ENCODE measurements around the gene ADAT3.

The ADAT3 gene

GRCh38 chr19:1857648-1858326, 47.4 kb upstream of the ADAT3 start:
- Histone ChIP-seq H3K4me3 (IDR thresholded peaks at IDR 0.05; ENCODE audit: insufficient read depth, low read depth, low read length) (no peak overlapping the region), H3K27me3 (ENCODE audit: insufficient read depth, low read depth) (no peaks in the 10 kb centered on the region), H3K79me2 (ENCODE audit: insufficient read depth, low read depth) (peaks cover 66% of the 10 kb centered on the region), H3K4me2 (no peak overlapping the region), H3K9ac (no peak overlapping the region), H4K20me1 (ENCODE audit: insufficient read depth) (no peaks in the 10 kb centered on the region), H3K4me1 (ENCODE audit: low read depth, poor library complexity, severe bottlenecking) (peaks cover 36% of the 10 kb centered on the region), H3K36me3 (ENCODE audit: insufficient read depth) (no peaks in the 10 kb centered on the region), H3K27ac (no peak overlapping the region), H2AFZ (ENCODE audit: low read depth) (no peak overlapping the region)
- TF ChIP-seq CTCF (conservative IDR thresholded peaks at IDR 0.05; ENCODE audit: low read depth, low read length): no peak

GRCh38 chr19:1858412-1859081, 46.7 kb upstream of the ADAT3 start:
- Histone ChIP-seq H3K4me1 (ENCODE audit: low read depth, poor library complexity, severe bottlenecking) (peaks cover 28% of the 10 kb centered on the region), H3K79me2 (ENCODE audit: insufficient read depth, low read depth) (peaks cover 66% of the 10 kb centered on the region), H3K27me3 (ENCODE audit: insufficient read depth, low read depth) (no peaks in the 10 kb centered on the region), H3K4me3 (IDR thresholded peaks at IDR 0.05; ENCODE audit: insufficient read depth, low read depth, low read length) (no peak overlapping the region), H3K27ac (no peak overlapping the region), H3K9ac (no peak overlapping the region), H3K36me3 (ENCODE audit: insufficient read depth) (no peaks in the 10 kb centered on the region), H2AFZ (ENCODE audit: low read depth) (no peak overlapping the region), H4K20me1 (ENCODE audit: insufficient read depth) (no peaks in the 10 kb centered on the region), H3K4me2 (no peak overlapping the region)
- no peak for TF ChIP-seq CTCF (conservative IDR thresholded peaks at IDR 0.05; ENCODE audit: low read depth, low read length)

GRCh38 chr19:1859331-1859781, 45.8 kb upstream of the ADAT3 start:
- no peak for TF ChIP-seq CTCF (conservative IDR thresholded peaks at IDR 0.05; ENCODE audit: low read depth, low read length)
- H3K4me2 ChIP-seq: no peak overlapping the region
- peaks cover 64% of the 10 kb centered on the region for H3K79me2 ChIP-seq (ENCODE audit: insufficient read depth, low read depth)
- no peak overlapping the region for H3K9ac ChIP-seq
- H3K27me3 ChIP-seq (ENCODE audit: insufficient read depth, low read depth): no peaks in the 10 kb centered on the region
- no peak overlapping the region for H3K4me3 ChIP-seq (IDR thresholded peaks at IDR 0.05; ENCODE audit: insufficient read depth, low read depth, low read length)
- no peak overlapping the region for H2AFZ ChIP-seq (ENCODE audit: low read depth)
- H3K27ac ChIP-seq: no peak overlapping the region
- H3K4me1 ChIP-seq (ENCODE audit: low read depth, poor library complexity, severe bottlenecking): peaks cover 21% of the 10 kb centered on the region
- no peaks in the 10 kb centered on the region for H3K36me3 ChIP-seq (ENCODE audit: insufficient read depth)
- no peaks in the 10 kb centered on the region for H4K20me1 ChIP-seq (ENCODE audit: insufficient read depth)

- Histone ChIP-seq H3K36me3 (ENCODE audit: insufficient read depth) (no peaks in the 10 kb centered on the region), H3K4me3 (IDR thresholded peaks at IDR 0.05; ENCODE audit: insufficient read depth, low read depth, low read length) (no peak overlapping the region), H3K79me2 (ENCODE audit: insufficient read depth, low read depth) (peaks cover 56% of the 10 kb centered on the region), H2AFZ (ENCODE audit: low read depth) (no peak overlapping the region), H3K4me1 (ENCODE audit: low read depth, poor library complexity, severe bottlenecking) (peaks cover 13% of the 10 kb centered on the region), H3K9ac (no peak overlapping the region), H3K4me2 (no peak overlapping the region), H3K27me3 (ENCODE audit: insufficient read depth, low read depth) (no peaks in the 10 kb centered on the region), H3K27ac (no peak overlapping the region), H4K20me1 (ENCODE audit: insufficient read depth) (no peaks in the 10 kb centered on the region)
- no peak for TF ChIP-seq CTCF (conservative IDR thresholded peaks at IDR 0.05; ENCODE audit: low read depth, low read length)
Measured at GRCh38 chr19:1860042-1860775, 45.0 kb upstream of the ADAT3 start.

Measured in KMS-11 (cell line).